ENCODE data around the gene ANKFN1.

DNA sequence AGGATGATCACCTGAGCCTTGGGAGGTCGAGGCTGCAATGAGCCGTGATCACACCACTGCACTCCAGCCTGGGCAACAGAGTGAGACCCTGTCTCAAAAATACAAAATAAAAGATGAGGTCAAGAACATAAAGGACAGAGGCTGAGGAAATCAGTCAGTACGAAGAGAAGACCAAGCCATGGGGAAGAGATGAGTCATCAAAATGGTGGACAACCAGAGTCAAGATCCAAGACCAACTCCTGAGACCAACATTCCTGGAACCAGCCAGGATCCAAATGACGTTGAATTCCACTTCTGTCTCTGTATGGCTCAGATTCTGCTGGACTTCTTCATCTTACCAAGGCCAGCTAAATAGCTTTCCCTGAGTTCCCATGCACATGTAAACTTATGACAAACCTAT, 395.4 kb downstream of the ANKFN1 start:
- TF ChIP-seq, protein P1, sequence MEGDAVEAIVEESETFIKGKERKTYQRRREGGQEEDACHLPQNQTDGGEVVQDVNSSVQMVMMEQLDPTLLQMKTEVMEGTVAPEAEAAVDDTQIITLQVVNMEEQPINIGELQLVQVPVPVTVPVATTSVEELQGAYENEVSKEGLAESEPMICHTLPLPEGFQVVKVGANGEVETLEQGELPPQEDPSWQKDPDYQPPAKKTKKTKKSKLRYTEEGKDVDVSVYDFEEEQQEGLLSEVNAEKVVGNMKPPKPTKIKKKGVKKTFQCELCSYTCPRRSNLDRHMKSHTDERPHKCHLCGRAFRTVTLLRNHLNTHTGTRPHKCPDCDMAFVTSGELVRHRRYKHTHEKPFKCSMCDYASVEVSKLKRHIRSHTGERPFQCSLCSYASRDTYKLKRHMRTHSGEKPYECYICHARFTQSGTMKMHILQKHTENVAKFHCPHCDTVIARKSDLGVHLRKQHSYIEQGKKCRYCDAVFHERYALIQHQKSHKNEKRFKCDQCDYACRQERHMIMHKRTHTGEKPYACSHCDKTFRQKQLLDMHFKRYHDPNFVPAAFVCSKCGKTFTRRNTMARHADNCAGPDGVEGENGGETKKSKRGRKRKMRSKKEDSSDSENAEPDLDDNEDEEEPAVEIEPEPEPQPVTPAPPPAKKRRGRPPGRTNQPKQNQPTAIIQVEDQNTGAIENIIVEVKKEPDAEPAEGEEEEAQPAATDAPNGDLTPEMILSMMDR (IDR thresholded peaks at IDR 0.05 in 4 of 5, conservative IDR thresholded peaks at IDR 0.05 in 1 of 5), result no peak
- TF ChIP-seq POLR2A (IDR thresholded peaks at IDR 0.05), result no peak
